ENCODE data around the gene GPRIN2. TPM values are rescaled to one million over a fixed set of nuclear protein-coding genes. Genes with fewer than 3 reads are reported as not detected.
"Not testable (repeated sequence)": the region's sequence is repeated elsewhere in the genome, so short reads cannot be mapped to it uniquely, and the experiment has no call there.

GPRIN2 gene
- total RNA-seq, 1 donor, result not detected

DNA sequence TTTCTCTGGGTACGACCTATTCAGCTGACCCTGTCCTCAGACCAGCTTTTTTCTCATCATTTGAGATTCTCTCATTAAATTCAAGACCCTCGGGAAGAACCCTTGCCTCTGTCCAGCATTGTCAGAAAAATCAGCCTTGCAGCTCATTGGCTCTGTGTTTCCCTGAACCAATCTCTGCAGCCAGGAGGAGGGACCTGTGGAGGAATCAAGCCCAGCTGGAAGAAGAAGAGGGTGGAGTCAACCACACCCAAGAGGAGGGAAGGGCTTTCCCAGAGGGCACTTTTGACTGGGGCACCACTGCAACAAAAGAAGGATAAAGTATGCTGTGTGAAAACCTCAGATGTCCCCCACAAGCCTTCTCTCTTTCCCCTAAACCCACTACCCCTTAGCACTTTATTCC is 14.2 kb upstream of the GPRIN2 start:
- DNase-seq (ENCODE audit: low read depth in 2 of 3, low spot score in 2 of 3), result not testable (repeated sequence)

DNA sequence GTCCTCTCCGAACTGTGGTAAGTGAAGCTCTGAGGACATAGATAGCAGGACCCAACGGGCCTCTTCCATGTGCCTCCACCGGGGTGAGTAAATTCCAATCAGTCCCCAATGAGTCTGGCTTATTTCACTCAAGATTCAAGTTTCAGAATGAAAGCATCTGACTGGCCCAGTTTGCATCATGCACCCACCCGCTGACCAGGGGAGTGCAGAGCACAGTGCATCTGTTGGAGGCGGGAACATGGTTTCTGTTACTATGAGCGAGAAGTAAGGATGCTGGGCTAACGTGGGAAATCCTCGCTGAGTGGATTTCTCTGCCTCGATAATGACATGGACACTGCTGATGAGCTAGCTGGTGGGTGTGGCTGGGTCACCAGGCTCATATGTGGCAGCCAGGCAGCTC is 10.7 kb upstream of the GPRIN2 start:
- not testable (repeated sequence) for DNase-seq (ENCODE audit: low read depth in 2 of 3, low spot score in 2 of 3)

DNA sequence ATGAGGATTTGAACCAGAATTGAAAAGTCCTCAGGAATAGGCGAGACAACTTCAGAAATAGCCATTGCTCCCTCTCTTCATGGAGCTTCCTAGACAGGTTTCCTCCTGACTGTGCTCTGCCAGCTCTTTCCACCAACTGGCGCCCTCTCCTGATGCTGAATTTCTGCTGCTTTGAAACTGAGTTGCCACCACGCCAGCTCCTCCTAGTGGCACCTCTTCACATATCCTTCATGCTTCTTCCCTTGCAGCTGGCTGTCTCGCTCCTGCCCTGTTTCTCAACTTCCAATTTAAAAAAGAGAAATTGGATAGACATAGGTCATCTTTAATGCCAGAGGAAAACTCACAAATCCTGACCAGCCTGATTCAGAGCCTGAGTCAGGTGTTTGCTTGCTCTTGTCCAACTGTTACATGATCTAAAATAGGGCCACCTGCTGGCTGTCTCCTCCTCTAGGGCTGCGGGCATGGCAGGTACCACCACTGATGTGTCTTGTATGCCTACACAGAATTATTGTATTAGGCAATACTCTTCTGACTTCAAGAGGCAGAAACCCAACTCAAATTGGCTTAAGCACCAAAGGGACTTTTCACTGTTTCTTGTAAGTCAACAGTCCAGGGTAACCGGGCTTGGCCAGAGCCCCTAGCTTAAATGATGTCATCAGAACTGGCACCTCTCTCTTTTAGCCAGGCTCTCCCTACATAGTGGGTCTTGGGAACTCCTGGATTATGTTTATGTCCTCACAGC is 9.3 kb upstream of the GPRIN2 start:
- DNase-seq (ENCODE audit: low read depth in 2 of 3, low spot score in 2 of 3), result peak in 2 of 3 donors; percentile 64 to 74

- no peak for DNase-seq (ENCODE audit: low read depth in 2 of 3, low spot score in 2 of 3)
Measured at GRCh38 chr10:46560952-46561351, 4.5 kb upstream of the GPRIN2 start.

- no peak for DNase-seq (ENCODE audit: low read depth in 2 of 3, low spot score in 2 of 3)
Measured at GRCh38 chr10:46560381-46560780, 3.9 kb upstream of the GPRIN2 start.

- DNase-seq (ENCODE audit: low read depth in 2 of 3, low spot score in 2 of 3), result no peak
Measured at GRCh38 chr10:46559231-46559671, 2.8 kb upstream of the GPRIN2 start.

- DNase-seq (ENCODE audit: low read depth in 2 of 3, low spot score in 2 of 3), result no peak
Measured at GRCh38 chr10:46558392-46559185, 2.1 kb upstream of the GPRIN2 start.

DNA sequence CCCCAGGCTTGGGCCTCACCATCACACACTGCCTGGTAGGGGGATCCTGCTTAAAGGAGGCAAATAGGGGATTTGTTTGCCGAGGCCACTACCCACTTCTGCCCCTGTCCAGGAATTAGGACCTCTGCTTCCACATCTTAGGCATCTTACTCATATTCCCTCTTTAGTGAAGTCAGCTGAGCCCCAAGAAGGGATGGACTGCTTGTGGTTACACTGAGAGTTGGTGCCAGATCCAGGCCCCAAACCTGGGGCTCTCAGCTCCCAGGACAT is 1.6 kb upstream of the GPRIN2 start:
- DNase-seq (ENCODE audit: low read depth in 2 of 3, low spot score in 2 of 3), result no peak

GRCh38 chr10:46557319-46558121 is 1.1 kb upstream of the GPRIN2 start:
- DNase-seq (ENCODE audit: low read depth in 2 of 3, low spot score in 2 of 3), result no peak

DNA sequence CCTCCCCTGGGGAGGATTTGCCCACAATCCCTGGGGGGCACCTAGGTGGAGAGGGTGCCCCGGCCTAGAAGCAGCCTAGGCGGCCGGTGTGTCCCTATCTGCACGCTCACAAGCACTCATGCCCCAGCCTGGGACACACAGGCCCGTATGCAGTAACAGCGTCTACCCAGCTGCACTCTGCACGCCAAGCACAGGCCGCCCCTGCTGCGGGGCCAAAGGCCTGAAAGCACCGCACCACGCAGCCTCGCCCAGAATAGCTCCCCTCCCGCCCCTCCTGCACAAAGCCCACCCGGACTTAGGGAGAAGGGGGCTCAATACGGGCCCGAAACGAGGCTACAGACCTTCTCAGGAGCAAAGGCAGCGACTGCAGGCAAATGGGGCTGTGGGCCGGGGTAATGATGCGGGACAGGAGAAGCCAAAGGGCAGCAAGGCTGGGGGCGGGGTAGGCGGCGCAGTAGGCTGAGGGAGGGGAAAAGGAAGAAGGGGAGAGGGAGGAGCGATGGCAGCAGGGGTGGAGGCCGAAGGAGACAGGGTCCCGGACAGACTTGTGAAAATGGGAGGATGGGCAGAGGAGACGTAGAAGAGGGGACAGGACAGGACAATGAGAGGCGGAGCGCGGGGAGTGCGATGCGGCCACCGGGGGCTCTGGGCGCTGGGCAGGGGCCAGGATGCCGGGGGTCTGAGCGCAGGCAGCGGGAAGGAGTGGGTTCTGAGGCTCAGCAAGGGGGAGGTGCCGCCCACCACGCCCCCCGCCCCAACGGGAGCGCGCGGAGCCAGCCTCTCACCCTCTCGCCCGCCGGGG is 544 bp downstream of the GPRIN2 start:
- DNase-seq (ENCODE audit: low read depth in 2 of 3, low spot score in 2 of 3), result no peak

GRCh38 chr10:46555366-46555712 is 1.1 kb downstream of the GPRIN2 start:
- no peak for DNase-seq (ENCODE audit: low read depth in 2 of 3, low spot score in 2 of 3)

DNA sequence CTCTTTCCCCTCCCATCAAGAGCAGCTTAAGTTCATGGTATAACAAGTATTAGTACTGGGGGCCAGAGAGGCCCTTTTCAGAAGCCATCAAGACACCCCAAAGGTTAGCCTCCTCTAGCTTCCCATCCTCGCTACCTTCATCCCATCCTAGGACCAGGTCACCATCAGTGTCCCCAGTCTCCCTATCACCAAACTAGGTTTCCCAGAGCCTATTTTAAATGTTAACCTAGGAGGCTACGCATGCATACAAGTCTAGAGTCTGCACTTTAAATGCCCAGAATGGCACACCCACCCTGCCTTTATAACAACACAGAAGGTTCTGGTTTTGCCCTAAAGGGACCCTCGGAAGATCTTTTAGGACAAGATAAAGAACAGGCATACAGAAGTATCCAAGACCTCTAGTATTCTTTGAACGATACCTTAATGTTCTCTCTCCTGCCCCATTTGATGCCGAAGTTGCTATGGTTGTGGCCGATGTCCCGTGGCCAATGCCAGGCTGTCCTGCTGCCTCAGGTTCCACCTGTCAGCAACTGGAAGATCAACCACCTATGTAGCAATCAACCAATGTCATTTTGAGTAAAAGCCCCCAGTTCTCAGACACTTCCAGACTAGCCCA is 2.2 kb downstream of the GPRIN2 start:
- DNase-seq (ENCODE audit: low read depth in 2 of 3, low spot score in 2 of 3), result no peak

GRCh38 chr10:46553238-46554049 is 3.0 kb downstream of the GPRIN2 start:
- DNase-seq (ENCODE audit: low read depth in 2 of 3, low spot score in 2 of 3), result no peak

- no peak for DNase-seq (ENCODE audit: low read depth in 2 of 3, low spot score in 2 of 3)
Measured at GRCh38 chr10:46552526-46553237, 3.8 kb downstream of the GPRIN2 start.

GRCh38 chr10:46551701-46552525 is 4.5 kb downstream of the GPRIN2 start:
- DNase-seq (ENCODE audit: low read depth in 2 of 3, low spot score in 2 of 3), result no peak

DNA sequence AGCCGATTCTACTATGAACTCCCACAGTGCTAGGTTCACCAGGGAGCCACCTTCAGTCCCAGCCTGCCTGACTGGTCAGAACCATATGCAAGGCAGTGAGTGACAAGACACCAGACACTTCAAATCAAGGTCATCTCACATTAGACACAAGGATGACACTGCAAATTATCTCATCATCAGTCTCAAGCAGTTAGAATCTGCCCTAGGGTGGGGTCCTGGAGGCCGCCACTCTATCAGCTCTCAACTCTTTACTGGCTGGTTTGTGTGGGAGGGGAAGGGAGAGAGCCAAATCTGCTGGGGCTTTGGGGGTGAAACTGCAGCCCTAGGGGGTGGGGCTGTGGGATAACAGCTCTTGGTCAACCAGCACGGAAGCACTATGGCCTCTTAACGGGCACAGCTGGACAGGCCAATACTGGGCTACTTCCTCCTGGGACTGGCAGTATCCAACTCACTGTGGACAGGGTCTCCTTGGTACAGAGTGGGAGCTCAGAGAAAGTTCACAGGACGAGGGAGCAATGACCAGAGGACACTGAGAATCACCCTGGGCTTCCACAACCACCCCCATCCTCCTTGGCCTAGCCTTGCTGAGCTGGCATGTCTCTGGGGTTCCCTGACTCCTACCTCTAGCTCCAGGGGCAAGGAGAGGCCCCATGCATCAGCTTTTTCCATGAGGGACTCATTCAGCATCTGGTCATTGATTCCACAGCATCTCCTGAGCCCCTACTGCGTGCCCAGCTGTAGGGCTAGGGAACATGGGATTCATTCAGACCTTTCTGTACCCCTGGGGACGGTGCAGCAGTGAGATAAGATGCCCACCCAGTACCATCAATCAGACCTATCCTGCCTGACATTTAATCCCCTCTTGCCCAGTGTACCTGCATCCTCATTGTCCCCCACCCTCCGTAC is 5.4 kb downstream of the GPRIN2 start:
- DNase-seq (ENCODE audit: low read depth in 2 of 3, low spot score in 2 of 3), result no peak
